GM08714 (cell line): ENCODE results near the gene OR51Q1.

Experiments
- H3K4me3 ChIP-seq: fragments of 200-500 bp; sonication (Bioruptor generic); 2 replicates; pipeline ENCODE4 v1.5.1; 2014; ENCODE audit warnings: mild to moderate bottlenecking, low read length, inconsistent platforms
- ZNF274 ChIP-seq: IDR thresholded peaks from 2 replicates; pipeline ENCODE4 v1.6.1; 2012; ENCODE audit warnings: mild to moderate bottlenecking, low read depth, low read length

Gene OR51Q1

GRCh38 chr11:5421811-5422210 is at the start of gene OR51Q1:
TSS of gene OR51Q1 (plus strand) at chr11:5422111. CDS start at chr11:5422201, 90 bp downstream.
- TF ChIP-seq ZNF274 = no peak

GRCh38 chr11:5380740-5381342 is 41.1 kb upstream of the OR51Q1 start:
- no peak for TF ChIP-seq ZNF274

More at GRCh38 chr11:5421811-5422210, at the start of gene OR51Q1:
- no peak within 1 kb of the TSS for H3K4me3 ChIP-seq

GRCh38 chr11:5383576-5383975 is 38.3 kb upstream of the OR51Q1 start, which contains the start of gene OR51M1:
TSS of gene OR51M1 (plus strand) at chr11:5383812. CDS start at chr11:5389399, 5,587 bp downstream.
- no peak for TF ChIP-seq ZNF274
- H3K4me3 ChIP-seq = no peak within 1 kb of the TSS

More at GRCh38 chr11:5380740-5381342, 41.1 kb upstream of the OR51Q1 start:
- no peak overlapping the region for H3K4me3 ChIP-seq

- TF ChIP-seq ZNF274 = no peak
- no peak overlapping the region for H3K4me3 ChIP-seq
Observed at GRCh38 chr11:5384335-5384734, 37.6 kb upstream of the OR51Q1 start.

- no peak overlapping the region for H3K4me3 ChIP-seq
- TF ChIP-seq ZNF274 = no peak
Observed at GRCh38 chr11:5390210-5390609, 31.7 kb upstream of the OR51Q1 start.

- TF ChIP-seq ZNF274 = no peak
- H3K4me3 ChIP-seq = no peak overlapping the region
Observed at GRCh38 chr11:5394091-5394490, 27.8 kb upstream of the OR51Q1 start.

- no peak for TF ChIP-seq ZNF274
- H3K4me3 ChIP-seq = no peak overlapping the region
Observed at GRCh38 chr11:5398936-5399335, 23.0 kb upstream of the OR51Q1 start.

- H3K4me3 ChIP-seq = no peak overlapping the region
- no peak for TF ChIP-seq ZNF274
Observed at GRCh38 chr11:5405173-5405572, 16.7 kb upstream of the OR51Q1 start.

- no peak overlapping the region for H3K4me3 ChIP-seq
- TF ChIP-seq ZNF274 = no peak
Observed at GRCh38 chr11:5420993-5421392, 918 bp upstream of the OR51Q1 start.

GRCh38 chr11:5423131-5423530 is 1.2 kb downstream of the OR51Q1 start:
- no peak overlapping the region for H3K4me3 ChIP-seq
- TF ChIP-seq ZNF274 = no peak

GRCh38 chr11:5441414-5441813 is 19.5 kb downstream of the OR51Q1 start, which contains the start of gene OR51I1:
TSS of gene OR51I1 (minus strand) at chr11:5441514. CDS start at chr11:5441514, 0 bp downstream.
- no peak for TF ChIP-seq ZNF274

GRCh38 chr11:5443835-5444393 is 22.0 kb downstream of the OR51Q1 start:
- no peak overlapping the region for H3K4me3 ChIP-seq
- TF ChIP-seq ZNF274 = no peak

More at GRCh38 chr11:5441414-5441813, 19.5 kb downstream of the OR51Q1 start, which contains the start of gene OR51I1:
- no peak within 1 kb of the TSS for H3K4me3 ChIP-seq

- no peak for TF ChIP-seq ZNF274
- H3K4me3 ChIP-seq = no peak within 1 kb of the TSS
Observed at GRCh38 chr11:5449023-5449422, 27.1 kb downstream of the OR51Q1 start, which contains the start of gene OR51I2. TSS of gene OR51I2 (plus strand) at chr11:5449323. CDS start at chr11:5453489, 4,166 bp downstream.

GRCh38 chr11:5449432-5449831 is 27.5 kb downstream of the OR51Q1 start:
- no peak for TF ChIP-seq ZNF274
- H3K4me3 ChIP-seq = no peak overlapping the region

GRCh38 chr11:5460983-5461621 is 39.2 kb downstream of the OR51Q1 start:
- no peak for TF ChIP-seq ZNF274
- H3K4me3 ChIP-seq = no peak overlapping the region
